K562 (cell line): ENCODE results near the gene LCN15. TPM values are rescaled to one million over a fixed set of nuclear protein-coding genes. Genes with fewer than 3 reads are reported as not detected.

Experiments
- CHD7 ChIP-seq: fragments of 200-600 bp; sonication (generic); IDR thresholded peaks from one replicate; pipeline ENCODE4 v1.6.1; 2012; ENCODE audit warnings: mild to moderate bottlenecking, low read depth, low read length, inconsistent platforms
- GMEB1 ChIP-seq: fragments of 250-450 bp; sonication (Bioruptor Pico); IDR thresholded peaks from 2 replicates; pipeline ENCODE4 v1.4.0; 2020; ENCODE audit warnings: mild to moderate bottlenecking
- NRF1 ChIP-seq, 2 experiments: fragments of 450-650 bp; IDR thresholded peaks in 1 of 2; conservative IDR thresholded peaks in 1 of 2; 2 replicates each; pipeline ENCODE4 v1.6.1; 2014; ENCODE audit warnings: mild to moderate bottlenecking in 2 of 2
- PRMT5 ChIP-seq: sonication (generic); formaldehyde crosslinking; IDR thresholded peaks from 2 replicates; pipeline ENCODE4 v1.5.0; 2020; ENCODE audit warnings: missing genetic modification reagents
- PYGO2 ChIP-seq: fragments of 450-650 bp; IDR thresholded peaks from 2 replicates; pipeline ENCODE4 v1.6.1; 2016; ENCODE audit warnings: mild to moderate bottlenecking, missing genetic modification characterization, moderate library complexity, missing compliant biosample characterization
- polyA plus RNA-seq, 8 experiments: library from polyadenylated mRNA; depleted of rRNA in 4 of 8; stranded (reverse) in 5 of 8; unstranded in 3 of 8; fragments of >200 nt; fragmentation: Nextera tagmentation in 2 of 8; fragmentation: Illumina TruSeq in 1 of 8; extraction: Ambion mirVana in 2 of 8; extraction: Trizol in 1 of 8; gene quantifications; 2 replicates each; pipeline versions ENCODE4 v1.2.1 to v1.2.3, GENCODE V29; 2011 to 2014; ENCODE audit warnings: inconsistent platforms in 1 of 8, missing spikeins in 1 of 8
- total RNA-seq, 7 experiments: library from RNA; depleted of rRNA in 6 of 7; stranded (reverse); fragments of >200 nt in 6 of 7; fragmentation: Illumina TruSeq in 2 of 7; extraction: Trizol in 2 of 7; gene quantifications; 2 replicates each; pipeline versions ENCODE4 v1.2.1 to v1.2.3, GENCODE V29; 2011 to 2021; ENCODE audit warnings: low replicate concordance in 1 of 7

The LCN15 gene
- total and polyA plus RNA-seq, 9 of the 15 experiments (the other 6 are each of a cell fraction or from before 2014, with no cell fraction given): 0.66 TPM; not detected in 8

GRCh38 chr9:136746155-136746490 is 18.2 kb downstream of the LCN15 start (continued):
- TF ChIP-seq CHD7 (no peak), NRF1 (conservative IDR thresholded peaks at IDR 0.05 in 1 of 2, IDR thresholded peaks at IDR 0.05 in 1 of 2) (no peak), PRMT5 (CRISPR knock-in tag) (no peak), PYGO2 (tag) (no peak), GMEB1 (CRISPR knock-in tag) (no peak)
